NCI-H2227 (cell line): ENCODE data around the gene UBE2J2.

Experiments
- DNase-seq: peaks from one replicate; lab custom pipeline; 2025; ENCODE audit not compliant: unreplicated experiment; lab: John Stamatoyannopoulos, UW

The UBE2J2 gene

DNA sequence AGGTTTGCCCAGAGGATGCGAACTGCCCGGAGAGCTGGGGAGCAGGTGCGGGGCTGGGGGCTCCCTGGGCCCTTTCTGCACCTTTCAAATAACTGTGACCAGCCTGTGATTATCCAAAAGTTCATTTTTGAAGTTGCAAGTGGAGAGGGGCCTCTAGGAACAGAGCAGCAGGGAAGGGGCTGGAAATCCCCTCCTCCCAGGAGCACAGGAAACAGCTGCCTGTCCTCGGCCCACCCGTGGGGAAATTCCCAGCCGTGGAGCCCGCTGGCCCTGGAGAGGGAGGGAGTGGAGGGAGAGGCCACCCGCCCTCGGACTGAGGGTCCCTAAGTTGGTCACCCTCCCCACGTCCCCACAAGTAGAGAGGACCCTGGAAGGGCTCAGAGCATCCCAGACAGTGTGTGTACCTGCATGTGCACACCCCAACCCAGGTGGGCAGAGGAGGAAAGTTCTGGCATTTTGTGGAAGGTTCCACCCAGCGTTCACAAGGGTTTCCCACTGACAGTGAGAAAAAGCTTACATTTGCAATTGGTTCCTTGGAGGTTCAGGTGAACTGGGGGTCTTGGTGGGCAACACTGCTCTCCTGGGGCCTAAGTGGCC lies 58.5 kb downstream of the UBE2J2 start:
- DNase-seq: no peak

DNA sequence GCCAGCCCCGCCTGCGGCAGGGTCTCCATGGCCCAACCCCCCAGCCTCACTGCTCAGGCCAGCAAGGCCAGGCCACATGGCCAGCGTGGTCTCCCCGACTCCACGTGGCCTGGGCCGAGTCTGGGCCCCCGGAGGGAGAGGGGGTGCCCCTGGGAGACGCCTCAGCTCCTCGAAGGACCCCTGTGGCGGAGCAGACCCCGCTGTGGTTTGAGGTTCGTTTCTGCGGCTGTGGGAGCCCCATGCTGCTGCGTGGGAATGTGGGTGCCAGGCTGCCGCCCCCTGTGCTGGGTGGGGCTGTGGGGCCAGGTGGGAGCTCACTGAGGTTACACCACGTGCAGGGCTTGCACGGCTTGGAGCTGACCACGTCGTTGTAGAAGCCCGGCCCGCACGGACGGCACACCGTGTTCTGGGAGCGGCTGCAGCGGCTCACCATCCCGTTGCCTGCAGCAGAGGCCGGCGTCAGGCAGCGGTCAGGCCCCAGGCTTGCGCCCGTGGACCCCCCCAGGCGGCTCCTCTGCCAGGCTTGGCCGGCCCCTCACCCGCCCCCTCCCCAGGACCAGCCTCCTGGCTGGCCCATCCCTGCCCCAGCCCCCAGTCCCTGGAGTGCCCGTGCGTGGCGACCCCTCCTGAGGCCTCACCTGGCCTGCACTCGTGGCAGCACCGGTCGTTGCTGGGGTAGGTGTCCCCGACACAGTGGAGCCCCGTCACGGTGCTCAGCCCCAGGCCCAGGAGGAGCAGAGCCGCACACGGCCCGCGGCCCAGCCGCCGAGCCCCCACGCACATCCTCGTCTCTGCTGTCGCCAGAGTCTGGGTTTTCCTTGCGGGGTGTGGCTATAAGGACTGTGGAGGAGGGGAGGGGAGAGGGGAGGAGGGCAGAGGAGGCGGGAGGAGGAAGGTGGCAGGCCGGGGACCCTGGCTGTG lies 60.0 kb downstream of the UBE2J2 start, which contains the start of gene TNFRSF4:
Gene TNFRSF4, minus strand, starts transcription at position 809 of the 921 bp plus-strand sequence. Its CDS starts 26 bp downstream, at position 783.
- no peak for DNase-seq

DNA sequence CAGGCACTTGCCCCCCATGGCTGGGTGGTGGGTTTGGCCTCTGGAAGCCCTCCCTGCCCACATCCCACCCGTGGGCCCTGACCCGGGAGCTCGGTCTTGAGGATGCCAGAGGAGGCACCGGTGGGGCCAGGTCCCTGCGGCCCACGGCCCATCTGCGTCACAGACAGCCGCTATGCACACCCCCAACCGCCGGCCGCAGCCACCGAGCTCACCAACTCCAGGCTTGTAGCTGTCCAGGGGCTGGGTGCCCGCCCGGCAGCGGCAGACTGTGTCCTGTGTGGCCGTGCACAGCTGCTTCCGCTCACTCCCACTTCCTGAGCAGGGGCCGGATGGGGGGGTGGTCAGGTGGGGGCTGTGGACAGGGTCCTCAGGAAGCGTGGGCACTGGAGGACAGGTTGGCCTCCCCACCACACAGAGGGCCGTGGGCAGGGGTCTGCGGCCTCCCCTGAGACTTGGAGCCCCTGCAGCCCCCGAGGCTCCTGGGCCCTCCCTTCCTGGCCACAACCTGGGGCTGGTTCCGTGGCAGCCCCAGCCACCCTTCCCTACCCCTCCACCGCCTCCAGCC lies 60.8 kb downstream of the UBE2J2 start:
- no peak for DNase-seq

DNA sequence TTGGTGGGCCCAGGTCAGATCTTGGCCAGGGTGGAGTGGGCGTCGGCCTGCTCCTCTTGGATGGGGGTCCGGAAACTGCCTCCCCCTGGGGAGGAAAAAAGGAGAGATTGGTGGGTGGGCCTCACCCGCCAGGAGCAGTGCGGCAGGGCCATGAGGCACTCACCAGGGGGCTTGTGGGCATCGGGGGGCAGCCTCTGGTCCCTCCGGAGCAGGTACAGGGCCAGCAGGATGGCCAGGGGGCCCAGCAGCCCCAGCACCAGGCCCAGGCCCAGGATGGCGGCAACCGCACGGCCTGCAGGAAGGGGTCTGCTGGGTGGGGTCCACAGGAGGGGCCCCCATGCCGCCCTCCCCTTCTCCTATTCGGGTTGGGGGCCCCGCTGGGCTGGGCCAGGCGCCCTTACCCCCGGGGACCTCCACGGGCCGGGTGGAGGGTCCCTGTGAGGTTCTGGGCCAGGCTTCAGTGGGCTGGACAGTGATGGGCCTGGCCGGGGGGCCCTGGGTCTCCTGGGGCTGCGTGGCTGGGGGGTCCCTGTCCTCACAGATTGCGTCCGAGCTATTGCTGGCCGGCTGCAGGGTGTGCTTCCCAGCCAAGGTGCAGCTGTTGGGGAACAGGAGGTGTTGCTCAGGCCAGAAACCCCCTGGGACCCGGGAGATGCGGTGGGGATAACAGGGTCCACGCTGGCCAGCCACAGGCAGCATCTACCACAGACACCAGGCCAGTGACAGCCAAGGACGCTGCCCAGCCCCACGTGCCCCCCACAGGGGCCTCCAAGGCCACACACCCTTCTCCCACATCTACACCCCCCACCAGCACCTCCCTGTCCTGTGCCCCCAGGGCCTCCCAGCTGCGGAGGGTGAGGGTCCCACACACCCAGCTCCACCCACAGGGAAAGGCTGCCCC lies 61.9 kb downstream of the UBE2J2 start:
- no peak for DNase-seq

DNA sequence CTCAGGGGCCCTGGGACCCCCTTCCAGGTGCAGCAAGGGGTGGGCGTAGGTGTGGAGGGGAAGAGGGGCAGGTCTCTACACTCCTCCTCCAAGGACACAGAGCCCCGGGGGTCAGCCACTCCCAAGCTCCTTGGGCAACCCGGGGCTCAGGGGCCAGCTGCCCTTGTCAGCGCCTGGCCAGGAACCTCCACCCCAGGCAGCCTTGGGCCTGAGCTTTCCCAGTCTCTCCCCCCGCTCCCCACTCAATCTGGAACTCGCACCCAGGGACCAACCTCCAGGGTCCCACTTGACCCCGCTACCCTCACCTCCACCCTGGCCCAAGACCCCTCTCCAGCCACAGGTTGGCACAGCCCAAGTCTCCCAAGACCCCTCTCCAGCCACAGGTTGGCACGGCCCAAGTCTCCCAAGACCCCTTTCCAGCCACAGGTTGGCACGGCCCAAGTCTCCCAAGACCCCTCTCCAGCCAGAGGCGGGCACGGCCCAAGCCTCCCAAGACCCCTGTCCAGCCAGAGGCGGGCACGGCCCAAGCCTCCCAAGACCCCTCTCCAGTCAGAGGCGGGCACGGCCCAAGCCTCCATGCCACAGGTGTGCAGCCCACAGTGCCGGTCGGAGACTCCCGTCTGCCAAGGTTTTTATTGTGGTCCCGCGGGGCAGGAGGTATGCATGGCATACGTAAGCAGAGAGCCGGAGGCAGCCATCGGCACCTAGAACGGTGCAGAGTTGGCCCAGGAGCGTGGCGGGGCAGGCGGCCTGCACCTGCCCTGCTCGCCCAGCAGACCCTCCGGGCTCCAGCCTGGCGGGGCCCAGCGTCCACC lies 62.7 kb downstream of the UBE2J2 start:
- DNase-seq: no peak

DNA sequence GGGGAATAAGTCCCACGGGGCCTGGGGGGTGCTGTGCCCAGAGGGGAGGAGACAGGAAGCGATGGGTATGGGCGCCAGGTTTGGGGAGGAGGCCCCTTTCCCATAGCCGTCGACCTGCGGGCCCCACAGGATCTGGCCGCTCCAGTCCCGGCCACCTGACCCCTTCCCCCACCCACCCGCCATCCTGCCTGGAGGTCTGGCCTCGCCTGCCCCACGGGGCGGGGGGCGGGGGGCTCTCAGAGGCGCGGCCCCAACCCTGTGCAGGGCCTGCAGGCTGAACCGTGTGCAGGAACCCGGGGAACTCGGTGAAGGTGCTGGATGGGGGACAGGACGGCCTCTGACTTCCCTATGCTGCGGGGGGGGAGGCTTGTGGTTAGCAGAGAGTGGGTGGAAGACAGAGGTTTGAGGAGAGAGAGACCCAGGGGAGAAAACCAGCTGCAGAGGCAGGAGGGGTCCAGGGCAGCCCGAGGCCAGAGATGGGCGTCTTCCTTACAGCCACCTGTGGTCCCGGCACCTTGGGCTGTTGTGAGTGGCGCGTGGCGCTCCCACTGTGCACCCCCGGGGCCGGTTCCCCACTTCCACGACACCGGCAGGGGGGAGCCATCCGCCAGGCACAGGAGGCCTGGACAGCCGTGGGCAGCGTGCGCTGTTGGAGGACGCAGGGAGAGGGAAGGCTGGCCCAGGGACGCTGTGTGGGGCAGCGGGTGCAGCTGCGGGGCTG lies 64.8 kb downstream of the UBE2J2 start:
- no peak for DNase-seq

DNA sequence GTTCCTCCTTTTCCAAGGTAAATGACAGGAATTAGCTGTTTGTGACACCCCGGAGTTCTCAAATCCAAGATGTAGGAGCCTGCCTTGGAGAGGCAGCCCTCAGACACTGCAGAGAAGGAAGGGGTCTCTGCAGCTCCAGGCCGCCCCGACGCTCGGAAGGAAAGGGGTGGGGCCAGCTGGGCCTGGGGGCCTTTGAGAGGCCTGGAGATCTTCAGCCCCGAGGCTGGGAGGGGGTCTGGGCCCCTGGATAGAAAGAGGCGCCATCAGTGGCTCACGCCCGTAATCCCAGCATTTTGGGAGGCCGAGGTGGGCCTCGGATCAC lies 66.1 kb downstream of the UBE2J2 start:
- DNase-seq: no peak

DNA sequence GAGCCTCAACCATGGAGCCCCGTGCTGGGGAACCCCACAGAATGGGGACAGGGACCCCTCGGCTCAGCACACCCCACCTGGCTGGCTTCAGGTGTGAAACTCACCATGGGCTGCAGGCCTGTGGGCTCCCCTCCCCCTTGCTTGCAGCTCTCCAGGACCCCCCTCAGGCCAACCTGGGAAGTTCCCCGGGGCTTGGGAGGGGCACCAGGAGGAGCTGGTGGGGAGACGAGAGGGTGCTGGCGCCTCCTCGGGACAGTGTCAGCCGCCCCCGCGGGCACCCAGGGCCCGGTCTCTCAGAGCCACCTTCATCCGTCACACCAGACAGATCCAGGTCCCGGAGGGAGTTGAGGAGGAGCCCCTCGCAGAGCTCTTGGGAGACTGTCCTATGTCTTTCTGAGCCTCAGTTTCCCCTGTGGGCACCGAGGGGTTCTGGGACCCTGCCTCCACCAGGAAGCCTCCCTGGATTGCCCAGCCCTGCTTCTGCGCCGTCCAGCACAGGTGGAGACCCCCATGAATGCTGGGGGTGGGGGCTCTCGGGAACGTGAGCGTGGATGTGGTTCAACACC lies 66.6 kb downstream of the UBE2J2 start:
- DNase-seq: no peak

DNA sequence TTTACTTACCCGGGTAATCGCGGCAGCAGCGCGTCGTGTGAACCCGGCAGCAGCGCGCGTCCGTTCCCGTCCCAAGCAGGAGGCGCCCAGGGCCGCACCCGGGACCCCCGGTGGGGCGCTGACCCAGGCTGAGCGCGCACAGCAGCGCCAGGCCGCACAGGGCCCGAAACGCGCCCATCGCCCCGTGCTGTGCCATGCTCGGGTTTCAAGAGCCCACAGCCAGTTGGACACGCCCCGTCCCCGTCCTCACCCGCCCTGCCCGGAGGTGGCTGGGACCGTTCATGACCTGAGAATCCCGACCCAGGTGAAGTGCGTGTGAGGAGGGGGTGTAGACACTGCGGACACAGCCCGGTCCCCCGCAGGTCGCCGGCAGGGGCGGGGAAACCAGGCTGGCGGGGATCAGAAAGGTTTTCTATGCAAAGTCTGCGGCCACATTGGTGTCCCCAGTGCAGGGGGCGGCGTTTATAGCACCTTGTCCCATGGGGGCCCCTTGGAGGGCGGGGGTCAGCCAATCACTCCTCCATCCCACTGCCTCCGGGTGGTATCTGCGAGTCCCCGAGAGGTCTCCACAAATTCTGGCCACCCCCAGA lies 67.2 kb downstream of the UBE2J2 start, which contains the start of gene TNFRSF18:
Gene TNFRSF18, minus strand, starts transcription at position 217 of the 590 bp plus-strand sequence. Its CDS starts 21 bp downstream, at position 196.
- DNase-seq: no peak

DNA sequence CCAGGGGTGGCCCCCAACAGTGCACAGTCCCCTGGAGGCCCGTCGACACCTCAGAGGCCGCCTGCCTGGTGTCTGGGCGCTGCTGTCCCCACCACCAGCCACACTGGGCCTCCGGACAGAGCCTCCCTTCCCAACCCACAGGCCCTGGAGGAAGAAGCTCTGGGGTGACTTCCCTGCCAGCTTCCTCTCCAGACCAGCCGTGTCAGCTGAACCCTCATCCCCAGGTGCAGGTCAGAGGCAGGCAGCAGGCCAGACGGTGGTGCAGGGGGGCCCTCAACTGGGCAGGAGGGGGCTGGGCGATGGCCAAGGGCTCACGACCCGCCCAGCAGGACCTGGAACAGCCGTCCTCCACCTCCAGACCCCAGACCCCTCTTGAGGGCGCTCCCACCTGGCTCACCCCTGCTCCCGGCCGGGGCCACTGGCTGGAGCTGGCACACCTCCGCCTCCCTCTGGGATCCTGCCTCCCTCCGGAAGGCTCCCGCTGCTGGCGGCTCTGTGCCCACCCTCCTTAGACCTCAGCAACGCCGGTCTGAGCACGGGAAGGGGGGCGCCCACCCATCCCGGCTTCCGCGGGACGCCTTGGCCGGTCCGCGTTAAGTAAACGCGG lies 67.8 kb downstream of the UBE2J2 start:
- DNase-seq: no peak

DNA sequence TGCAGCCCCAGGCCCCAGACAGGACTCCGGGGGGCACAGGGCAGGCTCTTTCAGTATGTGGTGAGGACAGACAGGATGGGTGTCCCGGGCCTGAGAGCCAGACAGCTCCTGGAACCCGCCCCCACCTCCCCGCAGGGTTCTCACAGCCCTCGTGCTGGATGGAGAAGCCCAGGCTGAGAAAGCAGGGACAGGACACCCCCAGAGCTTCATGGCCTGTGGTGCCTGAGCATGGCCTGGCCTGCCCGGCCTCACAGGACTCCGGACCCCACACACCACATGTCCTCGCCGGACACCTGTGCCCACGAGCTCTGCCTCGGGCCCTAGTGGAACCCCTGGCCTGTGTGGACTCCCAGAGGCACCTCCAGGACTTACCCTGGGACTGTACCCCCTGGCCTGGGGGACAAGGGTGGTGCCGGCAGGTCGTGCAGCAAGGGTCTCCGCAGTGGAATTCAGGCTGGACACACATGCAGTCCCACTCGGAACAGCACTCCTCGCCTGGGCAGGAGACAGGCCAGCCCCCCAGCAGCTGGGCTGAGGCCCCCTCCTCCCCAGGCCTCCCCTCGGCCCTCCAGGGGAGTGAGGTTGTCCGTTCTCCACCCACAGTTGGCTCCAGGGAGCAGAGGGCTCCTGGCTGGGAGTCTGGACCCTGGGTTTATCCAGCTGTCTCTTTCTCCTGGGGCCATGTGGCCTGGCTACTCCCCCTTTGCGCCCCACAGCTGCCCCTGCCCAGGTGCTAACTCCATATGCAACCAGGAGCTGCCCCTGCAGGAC lies 68.5 kb downstream of the UBE2J2 start:
- no peak for DNase-seq

DNA sequence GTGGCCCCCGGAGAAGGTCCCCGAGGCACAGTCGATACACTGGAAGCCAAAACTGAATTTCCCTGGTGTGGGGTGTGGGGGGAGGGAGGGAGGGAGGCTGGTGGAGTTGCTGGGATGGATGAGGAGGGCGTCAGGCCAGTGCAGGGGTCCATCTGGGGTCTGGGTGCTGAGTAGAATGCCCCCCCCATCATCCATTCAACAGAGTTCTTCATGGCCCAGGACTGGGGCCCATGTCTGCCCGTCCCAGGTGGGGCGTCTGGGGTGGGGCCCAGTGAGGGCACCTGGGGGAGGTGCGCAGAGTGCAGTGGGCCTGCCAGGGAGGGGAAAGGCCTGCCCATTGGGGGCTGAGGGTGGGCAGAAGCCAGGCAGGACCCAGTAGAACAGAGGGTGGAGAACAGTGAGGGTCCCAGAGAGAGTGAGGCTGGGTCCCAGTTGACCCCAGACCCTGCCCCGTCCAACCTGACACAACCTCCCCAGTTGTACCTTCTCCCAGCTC lies 69.2 kb downstream of the UBE2J2 start:
- DNase-seq: no peak
